Measurements from ENCODE around the gene PDZD4. TPM values are rescaled to one million over a fixed set of nuclear protein-coding genes. Genes with fewer than 3 reads are reported as not detected.
A peak's percentile ranks its signal among the peaks of the same experiment; 100 is the strongest.

PDZD4 gene
- under 1 TPM; 0.10 to 0.16 TPM for total RNA-seq

GRCh38 chrX:153829799-153830639 lies at the start of gene PDZD4:
Gene PDZD4, minus strand, starts transcription at chrX:153830544. Its CDS starts 246 bp downstream, at chrX:153830298.
- ATAC-seq, result peak; percentile 42
- no peak for DNase-seq

GRCh38 chrX:153879741-153880439 lies 49.5 kb upstream of the PDZD4 start:
- CTCF ChIA-PET, result no interaction called here
- H3K4me3 Mint-ChIP-seq, result no peak overlapping the region
- peaks cover 25% of the 10 kb centered on the region for H3K4me1 Mint-ChIP-seq (ENCODE audit: low read depth)
- ATAC-seq, result no peak
- DNase-seq, result no peak
- no peaks in the 10 kb centered on the region for H3K9me3 Mint-ChIP-seq (ENCODE audit: insufficient read depth)
- POLR2A ChIA-PET, result no interaction called here
- peaks cover 23% of the 10 kb centered on the region for H3K27me3 Mint-ChIP-seq (ENCODE audit: low read depth)
- H3K36me3 Mint-ChIP-seq (ENCODE audit: low read depth), result no peaks in the 10 kb centered on the region
- H3K27ac Mint-ChIP-seq, result no peak overlapping the region

More at GRCh38 chrX:153829799-153830639, at the start of gene PDZD4:
- H3K4me1 Mint-ChIP-seq (ENCODE audit: low read depth), result peaks cover 4% of the 10 kb centered on the region
- ChIA-PET CTCF (no interaction called here), POLR2A (no interaction called here)
- H3K27me3 Mint-ChIP-seq (ENCODE audit: low read depth), result peaks cover 37% of the 10 kb centered on the region
- no peaks in the 10 kb centered on the region for H3K36me3 Mint-ChIP-seq (ENCODE audit: low read depth)
- H3K27ac Mint-ChIP-seq, result no peak within 1 kb of the TSS
- H3K4me3 Mint-ChIP-seq, result no peak within 1 kb of the TSS
- no peaks in the 10 kb centered on the region for H3K9me3 Mint-ChIP-seq (ENCODE audit: insufficient read depth)

- Mint-ChIP-seq H3K36me3 (ENCODE audit: low read depth) (no peaks in the 10 kb centered on the region), H3K27me3 (ENCODE audit: low read depth) (peaks cover 24% of the 10 kb centered on the region), H3K9me3 (ENCODE audit: insufficient read depth) (no peaks in the 10 kb centered on the region), H3K4me3 (peak overlapping the region; percentile 15), H3K27ac (no peak overlapping the region), H3K4me1 (ENCODE audit: low read depth) (peaks cover 23% of the 10 kb centered on the region)
- ATAC-seq (no peak), DNase-seq (no peak)
- ChIA-PET CTCF (no interaction called here), POLR2A (no interaction called here)
These were observed 48.8 kb upstream of the PDZD4 start for GRCh38 chrX:153878969-153879653.

GRCh38 chrX:153878345-153878744 lies 48.0 kb upstream of the PDZD4 start:
- CTCF ChIA-PET, result no interaction called here
- Mint-ChIP-seq H3K4me3 (no peak overlapping the region), H3K36me3 (ENCODE audit: low read depth) (no peaks in the 10 kb centered on the region), H3K27me3 (ENCODE audit: low read depth) (peaks cover 24% of the 10 kb centered on the region), H3K27ac (no peak overlapping the region), H3K9me3 (ENCODE audit: insufficient read depth) (no peaks in the 10 kb centered on the region), H3K4me1 (ENCODE audit: low read depth) (peaks cover 23% of the 10 kb centered on the region)
- no peak for DNase-seq
- ATAC-seq, result no peak
- POLR2A ChIA-PET, result no interaction called here

DNA sequence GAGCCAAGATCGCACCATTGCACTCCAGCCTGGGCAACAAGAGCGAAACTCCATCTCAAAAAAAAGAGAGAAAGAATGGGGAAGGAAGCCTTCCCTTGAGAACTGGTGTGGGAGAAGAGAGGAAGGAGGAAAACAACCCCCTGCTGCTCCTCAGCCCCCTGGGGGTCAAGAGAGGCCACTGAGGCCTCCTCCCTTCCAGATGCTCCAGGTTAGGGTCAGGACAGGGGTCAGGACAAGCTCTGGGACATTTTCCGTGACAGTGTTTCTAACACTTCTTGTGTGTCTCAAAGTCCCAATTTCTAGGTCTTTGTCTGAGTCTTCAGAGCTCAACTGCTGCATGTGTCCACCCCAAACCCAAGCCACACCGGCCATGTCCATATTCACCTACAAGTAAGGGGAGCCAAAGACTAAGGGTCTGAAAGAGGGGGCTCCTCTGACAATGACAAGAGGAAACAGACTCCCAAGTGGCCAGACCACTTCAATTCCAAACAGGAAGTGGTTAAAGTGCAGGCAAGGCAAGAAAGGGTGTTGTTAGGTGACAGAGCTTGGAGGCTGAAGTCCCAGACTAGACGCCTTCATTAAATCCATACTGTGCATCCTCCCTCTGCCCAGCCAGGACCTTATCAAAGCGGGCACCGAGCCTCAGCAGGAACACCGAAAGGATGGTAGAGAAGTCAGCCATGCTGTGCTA lies 47.4 kb upstream of the PDZD4 start:
- ATAC-seq, result no peak
- Mint-ChIP-seq H3K36me3 (ENCODE audit: low read depth) (no peaks in the 10 kb centered on the region), H3K4me3 (no peak overlapping the region), H3K4me1 (ENCODE audit: low read depth) (peaks cover 23% of the 10 kb centered on the region), H3K27ac (no peak overlapping the region), H3K9me3 (ENCODE audit: insufficient read depth) (no peaks in the 10 kb centered on the region), H3K27me3 (ENCODE audit: low read depth) (peaks cover 24% of the 10 kb centered on the region)
- DNase-seq, result no peak
- CTCF ChIA-PET, result no interaction called here
- POLR2A ChIA-PET, result no interaction called here

GRCh38 chrX:153876112-153876491 lies 45.8 kb upstream of the PDZD4 start:
- Mint-ChIP-seq H3K4me1 (ENCODE audit: low read depth) (peaks cover 23% of the 10 kb centered on the region), H3K4me3 (no peak overlapping the region)
- CTCF ChIA-PET, result no interaction called here

GRCh38 chrX:153875391-153876111 lies 45.2 kb upstream of the PDZD4 start:
- ATAC-seq, result peak; percentile 69
- peaks cover 21% of the 10 kb centered on the region for H3K4me1 Mint-ChIP-seq (ENCODE audit: low read depth)
- no peaks in the 10 kb centered on the region for H3K36me3 Mint-ChIP-seq (ENCODE audit: low read depth)
- no peak overlapping the region for H3K27ac Mint-ChIP-seq
- H3K4me3 Mint-ChIP-seq, result no peak overlapping the region
- ChIA-PET POLR2A (no interaction called here), CTCF (no interaction called here)
- no peaks in the 10 kb centered on the region for H3K9me3 Mint-ChIP-seq (ENCODE audit: insufficient read depth)
- H3K27me3 Mint-ChIP-seq (ENCODE audit: low read depth), result peaks cover 21% of the 10 kb centered on the region
- DNase-seq, result peak; percentile 75

More at GRCh38 chrX:153876112-153876491, 45.8 kb upstream of the PDZD4 start:
- no peaks in the 10 kb centered on the region for H3K9me3 Mint-ChIP-seq (ENCODE audit: insufficient read depth)
- ATAC-seq (no peak), DNase-seq (no peak)
- no peak overlapping the region for H3K27ac Mint-ChIP-seq
- POLR2A ChIA-PET, result no interaction called here
- no peaks in the 10 kb centered on the region for H3K36me3 Mint-ChIP-seq (ENCODE audit: low read depth)
- peaks cover 21% of the 10 kb centered on the region for H3K27me3 Mint-ChIP-seq (ENCODE audit: low read depth)

DNA sequence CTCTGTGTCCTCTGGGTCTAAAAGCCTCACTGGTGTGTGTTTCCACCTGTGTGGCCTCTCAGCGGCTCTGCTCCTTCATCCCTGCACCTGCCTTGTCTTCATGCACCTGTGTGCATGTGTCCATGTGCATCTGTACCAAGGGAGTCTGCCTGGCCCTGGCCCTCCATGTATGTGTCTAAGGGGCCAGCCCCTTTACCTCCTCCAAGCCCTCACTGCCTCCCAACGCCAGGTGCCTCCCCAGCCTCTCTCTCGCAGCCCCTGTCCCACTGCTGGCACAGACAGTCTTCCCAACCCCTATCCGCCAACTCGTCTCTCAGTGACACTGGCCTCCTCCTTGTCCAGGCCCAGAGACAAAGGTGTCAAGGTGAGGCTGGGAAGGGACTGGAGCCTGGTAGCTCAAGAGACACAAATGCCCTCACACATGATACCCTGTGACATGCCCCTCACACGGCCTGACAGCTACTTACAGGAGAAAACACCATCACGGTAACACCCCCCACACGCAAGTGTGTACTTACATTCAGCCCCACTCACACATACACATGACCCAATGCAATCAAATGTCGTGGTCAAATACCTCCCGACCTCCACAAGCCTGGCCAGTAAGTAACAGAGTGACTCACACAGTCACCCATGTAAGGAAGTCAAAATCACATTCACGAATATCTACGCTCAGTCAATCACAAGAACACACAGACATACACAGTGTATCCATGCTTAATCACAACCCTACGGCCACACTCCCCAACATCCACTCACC lies 44.2 kb upstream of the PDZD4 start:
- Mint-ChIP-seq H3K27ac (no peak overlapping the region), H3K4me3 (no peak overlapping the region)
- CTCF ChIA-PET, result no interaction called here

DNA sequence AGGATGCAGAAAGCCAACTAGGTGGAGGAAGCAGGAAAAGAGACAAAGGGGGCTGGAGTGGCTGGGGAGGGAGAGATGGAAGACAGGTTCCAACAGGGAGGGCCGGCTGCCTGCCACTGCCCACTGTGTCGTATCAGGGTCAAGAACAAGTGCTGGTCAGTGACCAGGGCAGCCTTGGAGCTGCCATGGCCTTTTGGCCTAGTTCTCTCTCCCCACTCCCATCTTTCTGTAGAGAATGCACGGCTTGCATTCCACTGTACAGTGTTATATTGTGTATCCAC lies 43.7 kb upstream of the PDZD4 start:
- POLR2A ChIA-PET, result no interaction called here
- CTCF ChIA-PET, result no interaction called here
- Mint-ChIP-seq H3K27ac (no peak overlapping the region), H3K4me1 (ENCODE audit: low read depth) (peaks cover 18% of the 10 kb centered on the region), H3K9me3 (ENCODE audit: insufficient read depth) (no peaks in the 10 kb centered on the region), H3K36me3 (ENCODE audit: low read depth) (no peaks in the 10 kb centered on the region), H3K4me3 (no peak overlapping the region), H3K27me3 (ENCODE audit: low read depth) (peaks cover 15% of the 10 kb centered on the region)
- ATAC-seq (no peak), DNase-seq (no peak)

More for the DNA sequence above, 44.2 kb upstream of the PDZD4 start:
- no peaks in the 10 kb centered on the region for H3K36me3 Mint-ChIP-seq (ENCODE audit: low read depth)
- POLR2A ChIA-PET, result no interaction called here
- H3K4me1 Mint-ChIP-seq (ENCODE audit: low read depth), result peaks cover 21% of the 10 kb centered on the region
- H3K9me3 Mint-ChIP-seq (ENCODE audit: insufficient read depth), result no peaks in the 10 kb centered on the region
- DNase-seq, result no peak
- peaks cover 19% of the 10 kb centered on the region for H3K27me3 Mint-ChIP-seq (ENCODE audit: low read depth)
- ATAC-seq, result no peak

DNA sequence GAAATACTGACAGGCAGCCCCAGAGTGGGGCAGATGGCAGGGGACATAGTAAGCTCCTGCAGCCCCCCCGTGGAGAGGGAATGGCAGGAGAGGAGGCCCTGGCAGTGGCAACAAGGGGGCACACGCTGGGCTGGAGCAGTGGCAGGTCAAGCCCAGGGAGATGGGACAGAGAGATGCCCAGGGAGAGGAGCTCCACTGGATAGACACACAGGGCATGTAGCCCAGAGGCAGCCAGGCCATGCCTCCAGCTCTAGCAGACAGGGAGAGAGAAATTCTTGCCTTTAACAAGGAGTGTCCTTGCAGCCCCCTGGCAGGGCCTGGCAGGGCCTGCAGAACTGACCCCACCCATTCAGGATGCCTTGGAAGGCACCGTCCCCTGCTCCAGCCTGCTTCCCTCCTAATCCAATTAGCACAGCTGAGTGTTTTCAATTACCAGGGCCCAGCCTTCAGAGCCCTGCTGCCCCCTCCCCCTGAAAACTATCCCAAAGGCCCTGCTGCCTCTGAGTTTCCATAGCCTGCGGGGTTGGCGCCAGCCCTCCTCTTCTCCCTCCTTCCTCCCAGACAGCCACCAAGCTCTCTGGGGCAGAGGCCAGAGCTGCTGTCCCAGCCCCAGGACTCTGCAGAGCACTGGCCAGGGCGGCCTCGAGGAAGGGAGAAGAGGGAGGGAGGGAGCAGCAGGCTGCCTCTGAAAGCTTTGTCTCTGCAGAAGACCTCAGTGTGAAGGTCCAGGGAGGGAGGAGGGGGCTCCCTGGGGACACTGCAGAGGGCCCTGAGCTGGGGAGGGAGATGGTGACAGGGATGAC lies 43.1 kb upstream of the PDZD4 start:
- ChIA-PET POLR2A (no interaction called here), CTCF (no interaction called here)
- DNase-seq, result no peak
- no peaks in the 10 kb centered on the region for H3K36me3 Mint-ChIP-seq (ENCODE audit: low read depth)
- no peaks in the 10 kb centered on the region for H3K9me3 Mint-ChIP-seq (ENCODE audit: insufficient read depth)
- peaks cover 14% of the 10 kb centered on the region for H3K27me3 Mint-ChIP-seq (ENCODE audit: low read depth)
- no peak overlapping the region for H3K27ac Mint-ChIP-seq
- no peak overlapping the region for H3K4me3 Mint-ChIP-seq
- no peak for ATAC-seq
- H3K4me1 Mint-ChIP-seq (ENCODE audit: low read depth), result peaks cover 13% of the 10 kb centered on the region
